ENCODE results near the gene RBMS3.

RBMS3 gene

DNA sequence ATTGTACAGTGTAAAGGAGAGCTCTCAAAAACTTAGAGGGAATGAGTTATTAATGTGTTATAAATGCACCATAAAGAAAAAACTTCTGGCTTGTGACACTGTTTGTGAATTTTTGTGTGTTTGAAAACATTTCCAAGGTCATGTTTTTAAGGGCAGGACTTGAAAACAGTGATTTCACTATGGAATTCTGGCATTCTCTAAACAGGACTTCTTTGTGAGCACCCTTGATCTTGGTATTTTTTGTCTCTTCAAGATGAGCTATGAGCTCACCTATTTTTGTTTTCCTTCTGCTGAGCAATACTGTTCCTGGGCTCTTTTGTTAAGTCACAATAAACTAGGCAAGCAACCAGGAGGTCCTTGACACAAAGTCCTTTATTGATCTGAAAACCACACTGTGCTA, 284.4 kb downstream of the RBMS3 start:
- TF ChIP-seq, protein P1, sequence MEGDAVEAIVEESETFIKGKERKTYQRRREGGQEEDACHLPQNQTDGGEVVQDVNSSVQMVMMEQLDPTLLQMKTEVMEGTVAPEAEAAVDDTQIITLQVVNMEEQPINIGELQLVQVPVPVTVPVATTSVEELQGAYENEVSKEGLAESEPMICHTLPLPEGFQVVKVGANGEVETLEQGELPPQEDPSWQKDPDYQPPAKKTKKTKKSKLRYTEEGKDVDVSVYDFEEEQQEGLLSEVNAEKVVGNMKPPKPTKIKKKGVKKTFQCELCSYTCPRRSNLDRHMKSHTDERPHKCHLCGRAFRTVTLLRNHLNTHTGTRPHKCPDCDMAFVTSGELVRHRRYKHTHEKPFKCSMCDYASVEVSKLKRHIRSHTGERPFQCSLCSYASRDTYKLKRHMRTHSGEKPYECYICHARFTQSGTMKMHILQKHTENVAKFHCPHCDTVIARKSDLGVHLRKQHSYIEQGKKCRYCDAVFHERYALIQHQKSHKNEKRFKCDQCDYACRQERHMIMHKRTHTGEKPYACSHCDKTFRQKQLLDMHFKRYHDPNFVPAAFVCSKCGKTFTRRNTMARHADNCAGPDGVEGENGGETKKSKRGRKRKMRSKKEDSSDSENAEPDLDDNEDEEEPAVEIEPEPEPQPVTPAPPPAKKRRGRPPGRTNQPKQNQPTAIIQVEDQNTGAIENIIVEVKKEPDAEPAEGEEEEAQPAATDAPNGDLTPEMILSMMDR (IDR thresholded peaks at IDR 0.05; ENCODE audit: borderline replicate concordance, control extremely low read depth, extremely low read depth, insufficient read depth, missing control alignments): no peak
- in situ Hi-C loops (cut with MboI; ENCODE audit: low sequenced_read_pairs, unreplicated experiment): no loop called here
- DNase-seq (ENCODE audit: low spot score): no peak

DNA sequence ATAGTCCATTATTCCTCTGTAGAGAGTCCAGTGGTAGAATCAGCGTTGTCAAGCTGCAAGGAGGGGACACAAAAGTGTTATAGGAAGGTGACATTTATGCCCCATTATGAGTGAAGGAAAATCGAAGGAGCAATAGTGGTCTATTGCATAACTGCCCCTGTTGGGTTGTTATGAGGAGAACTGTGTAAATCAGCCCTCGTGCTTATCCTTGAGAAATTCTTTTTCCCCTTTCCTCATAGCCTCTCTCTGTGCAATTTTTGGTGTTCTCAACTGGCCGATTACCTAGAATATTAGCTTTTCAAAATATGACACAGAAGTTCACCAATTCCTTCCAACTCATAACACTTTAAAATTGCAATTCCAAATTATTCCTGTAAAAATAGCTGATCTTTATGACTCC, 286.6 kb downstream of the RBMS3 start:
- in situ Hi-C loops (cut with MboI; ENCODE audit: low sequenced_read_pairs, unreplicated experiment): no loop called here
- TF ChIP-seq, protein P1 (IDR thresholded peaks at IDR 0.05; ENCODE audit: borderline replicate concordance, control extremely low read depth, extremely low read depth, insufficient read depth, missing control alignments): no peak
- no peak for DNase-seq (ENCODE audit: low spot score)

DNA sequence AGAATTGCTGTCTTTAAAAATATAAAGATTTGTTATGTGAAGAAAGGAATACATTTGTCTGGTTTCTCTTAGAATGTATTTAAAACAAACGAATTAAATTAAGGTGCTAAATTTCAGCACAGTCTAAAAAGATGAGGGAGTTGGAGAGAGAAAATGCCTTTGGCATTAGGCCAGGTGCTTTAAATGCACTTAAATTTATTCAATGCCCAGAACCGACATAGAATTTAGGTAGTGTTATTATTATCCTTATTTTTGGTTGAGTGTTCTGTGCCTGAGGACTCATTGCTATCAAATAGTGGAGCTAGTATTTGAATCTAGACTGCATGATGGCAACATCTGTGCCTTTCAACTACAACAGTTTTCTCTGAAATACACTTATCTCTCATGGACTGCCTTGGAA, 287.5 kb downstream of the RBMS3 start:
- no peak for DNase-seq (ENCODE audit: low spot score)
- in situ Hi-C loops (cut with MboI; ENCODE audit: low sequenced_read_pairs, unreplicated experiment): no loop called here

DNA sequence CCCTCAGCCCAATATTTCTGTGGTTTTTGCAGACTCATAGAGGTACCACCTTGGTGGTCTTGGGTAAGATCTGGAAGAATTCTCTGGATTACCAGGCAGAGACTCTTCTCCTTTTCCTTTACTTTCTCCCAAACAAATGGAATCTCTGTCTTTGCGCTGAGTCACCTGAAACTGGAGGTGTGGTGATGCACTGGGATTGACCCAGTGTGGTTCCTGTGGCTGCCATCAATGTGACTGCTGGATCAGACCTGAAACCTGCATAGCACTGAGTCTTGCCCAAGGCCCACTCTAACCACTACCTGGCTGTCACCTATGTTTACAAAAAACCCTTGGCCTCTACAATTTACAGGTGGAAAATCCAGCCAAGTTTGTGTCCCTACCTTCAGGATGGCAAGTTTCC, 295.3 kb downstream of the RBMS3 start:
- in situ Hi-C loops (cut with MboI; ENCODE audit: low sequenced_read_pairs, unreplicated experiment): no loop called here
- TF ChIP-seq, protein P1 (IDR thresholded peaks at IDR 0.05; ENCODE audit: borderline replicate concordance, control extremely low read depth, extremely low read depth, insufficient read depth, missing control alignments): no peak
- no peak for DNase-seq (ENCODE audit: low spot score)

More for the DNA sequence above, 287.5 kb downstream of the RBMS3 start:
- TF ChIP-seq, protein P1 (IDR thresholded peaks at IDR 0.05; ENCODE audit: borderline replicate concordance, control extremely low read depth, extremely low read depth, insufficient read depth, missing control alignments): no peak

DNA sequence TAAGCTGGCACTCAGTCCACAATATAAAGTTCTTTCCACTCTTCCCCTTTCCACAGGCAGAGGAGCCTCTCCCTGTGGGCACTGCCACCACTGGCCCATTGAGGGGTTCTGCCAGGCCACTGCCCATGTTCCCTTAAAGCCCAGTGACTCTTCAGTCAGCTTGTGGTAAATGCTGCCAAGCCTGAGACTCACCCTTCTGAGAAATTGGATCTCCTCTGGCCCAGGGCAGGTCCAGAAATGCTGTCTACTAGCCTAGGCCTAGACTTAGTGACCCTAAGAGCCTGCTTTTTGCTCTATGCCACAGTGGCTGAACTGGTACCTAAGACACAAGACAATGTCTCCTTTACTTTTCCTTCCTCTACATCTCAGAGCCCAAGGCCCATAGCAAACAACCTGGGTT, 295.8 kb downstream of the RBMS3 start:
- no peak for DNase-seq (ENCODE audit: low spot score)
- TF ChIP-seq, protein P1 (IDR thresholded peaks at IDR 0.05; ENCODE audit: borderline replicate concordance, control extremely low read depth, extremely low read depth, insufficient read depth, missing control alignments): no peak
- in situ Hi-C loops (cut with MboI; ENCODE audit: low sequenced_read_pairs, unreplicated experiment): no loop called here

DNA sequence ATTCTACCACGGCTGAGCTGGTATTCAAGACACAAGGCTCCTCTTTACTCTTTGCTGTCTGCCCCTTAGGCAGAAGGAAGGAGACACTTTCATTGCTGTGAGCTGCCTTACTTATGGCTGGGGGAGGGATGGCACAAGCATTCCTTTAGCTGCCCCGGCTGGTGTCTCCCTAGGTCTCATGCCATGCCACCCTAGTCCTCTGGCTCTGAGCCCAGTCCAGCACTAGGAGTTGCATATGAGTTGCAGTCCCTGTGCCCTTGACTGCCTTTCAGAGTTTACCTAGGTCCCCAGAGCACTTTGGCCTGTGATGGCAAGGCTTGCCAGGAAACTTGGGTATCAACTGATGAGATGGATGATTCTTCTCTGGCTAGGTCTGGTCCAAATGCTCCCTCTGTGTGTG, 296.4 kb downstream of the RBMS3 start:
- DNase-seq (ENCODE audit: low spot score): no peak
- TF ChIP-seq, protein P1 (IDR thresholded peaks at IDR 0.05; ENCODE audit: borderline replicate concordance, control extremely low read depth, extremely low read depth, insufficient read depth, missing control alignments): no peak
- in situ Hi-C loops (cut with MboI; ENCODE audit: low sequenced_read_pairs, unreplicated experiment): no loop called here

DNA sequence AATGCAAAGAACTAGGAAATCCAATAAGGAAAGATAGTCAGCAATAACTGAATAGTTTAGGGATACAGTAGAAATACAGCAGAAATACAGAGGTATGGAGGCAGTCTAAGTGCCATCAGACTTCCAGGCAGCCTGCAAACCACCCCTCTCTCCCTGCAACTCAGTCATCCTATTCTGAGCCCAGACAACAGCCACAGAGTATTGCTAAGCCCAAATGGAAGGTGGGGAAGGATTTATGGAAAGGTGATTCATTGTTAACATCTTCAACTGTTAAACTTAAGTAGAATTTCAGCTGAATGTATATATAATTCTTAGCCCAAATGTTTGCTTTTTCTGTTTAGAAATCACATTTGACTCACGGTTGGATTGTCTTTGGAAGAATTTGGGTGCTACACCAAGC, 300.4 kb downstream of the RBMS3 start:
- in situ Hi-C loops (cut with MboI; ENCODE audit: low sequenced_read_pairs, unreplicated experiment): no loop called here
- no peak for DNase-seq (ENCODE audit: low spot score)

More for the DNA sequence above, 300.4 kb downstream of the RBMS3 start:
- TF ChIP-seq, protein P1 (IDR thresholded peaks at IDR 0.05; ENCODE audit: borderline replicate concordance, control extremely low read depth, extremely low read depth, insufficient read depth, missing control alignments): no peak
